RWPE2 (cell line): ENCODE results near the gene NOL4L.

Experiments used
- ATAC-seq: fragments of 200-7000 bp; cut with Tn5 transposase; 3 replicates; pipeline ENCODE4 v1.9.1; 2021; ENCODE audit warnings: low read depth
- DNase-seq: peaks from one replicate; pipeline ENCODE4 v3.0.0-alpha.2; 2020; ENCODE audit warnings: low spot score
- H3K27ac ChIP-seq: fragments of 450-650 bp; 2 replicates; pipeline ENCODE4 v1.5.1; 2017; ENCODE audit warnings: mild to moderate bottlenecking; ENCODE audit not compliant: poor library complexity, severe bottlenecking
- H3K27me3 ChIP-seq: fragments of 250-450 bp; sonication (Bioruptor Pico); 2 replicates; pipeline ENCODE4 v1.5.1; 2021; ENCODE audit warnings: mild to moderate bottlenecking, moderate library complexity; ENCODE audit not compliant: insufficient read depth, poor library complexity, severe bottlenecking
- H3K36me3 ChIP-seq: fragments of 250-450 bp; sonication (Bioruptor Pico); 2 replicates; pipeline ENCODE4 v1.5.1; 2020; ENCODE audit warnings: low read depth, mild to moderate bottlenecking, moderate library complexity
- H3K4me1 ChIP-seq: fragments of 250-450 bp; sonication (Bioruptor Pico); 2 replicates; pipeline ENCODE4 v1.5.1; 2021; ENCODE audit warnings: mild to moderate bottlenecking, moderate library complexity; ENCODE audit not compliant: insufficient read depth, poor library complexity, severe bottlenecking
- H3K4me3 ChIP-seq: fragments of 250-450 bp; sonication (Bioruptor Pico); 2 replicates; pipeline ENCODE4 v1.5.1; 2021; ENCODE audit warnings: mild to moderate bottlenecking, moderate library complexity; ENCODE audit not compliant: severe bottlenecking
- H3K9me3 ChIP-seq: fragments of 250-450 bp; sonication (Bioruptor Pico); 2 replicates; pipeline ENCODE4 v1.5.1; 2021; ENCODE audit warnings: mild to moderate bottlenecking, moderate library complexity; ENCODE audit not compliant: severe bottlenecking
- TF ChIP-seq, protein P1 (sequence below): fragments of 450-650 bp; IDR thresholded peaks from one replicate; pipeline ENCODE4 v1.5.1; 2017; ENCODE audit warnings: mild to moderate bottlenecking, moderate library complexity; ENCODE audit not compliant: poor library complexity, severe bottlenecking

Gene NOL4L

DNA sequence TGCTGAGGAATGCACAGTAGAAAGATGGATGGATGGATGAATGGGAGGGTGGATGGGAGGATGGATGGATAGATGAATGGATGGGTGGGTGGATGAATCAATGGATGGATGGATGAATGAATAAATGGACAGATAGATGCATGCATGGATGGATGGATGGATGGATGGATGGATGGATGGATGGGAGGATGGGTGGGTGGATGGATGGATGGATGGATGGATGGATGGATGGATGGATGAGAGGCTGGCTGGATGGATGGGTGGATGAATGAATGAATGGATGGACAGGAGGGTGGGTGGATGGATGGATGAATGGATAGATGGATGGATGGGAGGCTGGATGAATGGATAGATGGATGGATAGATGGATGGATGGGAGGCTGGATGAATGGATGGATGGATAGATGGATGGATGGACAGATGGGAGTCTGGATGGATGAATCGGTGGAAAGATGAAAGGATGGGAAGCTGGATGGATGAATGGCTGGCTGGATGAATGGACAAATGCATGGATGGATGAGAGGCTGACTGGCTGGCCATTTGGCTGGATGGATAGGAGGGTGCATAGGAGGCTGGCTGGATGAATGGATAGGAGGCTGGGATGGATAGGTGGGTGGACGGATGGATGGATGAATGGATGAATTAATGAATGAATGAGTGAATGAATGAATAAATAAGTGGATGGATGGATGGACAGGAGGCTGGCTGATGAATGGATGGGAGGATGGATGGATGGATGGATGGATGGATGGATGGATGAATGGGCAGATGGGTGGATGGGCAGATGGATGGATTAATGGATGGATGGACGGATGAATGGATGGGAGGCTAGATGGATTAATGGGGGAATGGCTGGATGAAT is 28.3 kb upstream of the NOL4L start:
- H3K4me3 ChIP-seq, result no peak overlapping the region
- H3K36me3 ChIP-seq, result no peaks in the 10 kb centered on the region
- no peaks in the 10 kb centered on the region for H3K9me3 ChIP-seq
- DNase-seq (no peak), ATAC-seq (no peak)
- no peaks in the 10 kb centered on the region for H3K4me1 ChIP-seq
- H3K27me3 ChIP-seq, result no peaks in the 10 kb centered on the region
- no peak overlapping the region for H3K27ac ChIP-seq
- TF ChIP-seq, protein P1, sequence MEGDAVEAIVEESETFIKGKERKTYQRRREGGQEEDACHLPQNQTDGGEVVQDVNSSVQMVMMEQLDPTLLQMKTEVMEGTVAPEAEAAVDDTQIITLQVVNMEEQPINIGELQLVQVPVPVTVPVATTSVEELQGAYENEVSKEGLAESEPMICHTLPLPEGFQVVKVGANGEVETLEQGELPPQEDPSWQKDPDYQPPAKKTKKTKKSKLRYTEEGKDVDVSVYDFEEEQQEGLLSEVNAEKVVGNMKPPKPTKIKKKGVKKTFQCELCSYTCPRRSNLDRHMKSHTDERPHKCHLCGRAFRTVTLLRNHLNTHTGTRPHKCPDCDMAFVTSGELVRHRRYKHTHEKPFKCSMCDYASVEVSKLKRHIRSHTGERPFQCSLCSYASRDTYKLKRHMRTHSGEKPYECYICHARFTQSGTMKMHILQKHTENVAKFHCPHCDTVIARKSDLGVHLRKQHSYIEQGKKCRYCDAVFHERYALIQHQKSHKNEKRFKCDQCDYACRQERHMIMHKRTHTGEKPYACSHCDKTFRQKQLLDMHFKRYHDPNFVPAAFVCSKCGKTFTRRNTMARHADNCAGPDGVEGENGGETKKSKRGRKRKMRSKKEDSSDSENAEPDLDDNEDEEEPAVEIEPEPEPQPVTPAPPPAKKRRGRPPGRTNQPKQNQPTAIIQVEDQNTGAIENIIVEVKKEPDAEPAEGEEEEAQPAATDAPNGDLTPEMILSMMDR, result no peak

DNA sequence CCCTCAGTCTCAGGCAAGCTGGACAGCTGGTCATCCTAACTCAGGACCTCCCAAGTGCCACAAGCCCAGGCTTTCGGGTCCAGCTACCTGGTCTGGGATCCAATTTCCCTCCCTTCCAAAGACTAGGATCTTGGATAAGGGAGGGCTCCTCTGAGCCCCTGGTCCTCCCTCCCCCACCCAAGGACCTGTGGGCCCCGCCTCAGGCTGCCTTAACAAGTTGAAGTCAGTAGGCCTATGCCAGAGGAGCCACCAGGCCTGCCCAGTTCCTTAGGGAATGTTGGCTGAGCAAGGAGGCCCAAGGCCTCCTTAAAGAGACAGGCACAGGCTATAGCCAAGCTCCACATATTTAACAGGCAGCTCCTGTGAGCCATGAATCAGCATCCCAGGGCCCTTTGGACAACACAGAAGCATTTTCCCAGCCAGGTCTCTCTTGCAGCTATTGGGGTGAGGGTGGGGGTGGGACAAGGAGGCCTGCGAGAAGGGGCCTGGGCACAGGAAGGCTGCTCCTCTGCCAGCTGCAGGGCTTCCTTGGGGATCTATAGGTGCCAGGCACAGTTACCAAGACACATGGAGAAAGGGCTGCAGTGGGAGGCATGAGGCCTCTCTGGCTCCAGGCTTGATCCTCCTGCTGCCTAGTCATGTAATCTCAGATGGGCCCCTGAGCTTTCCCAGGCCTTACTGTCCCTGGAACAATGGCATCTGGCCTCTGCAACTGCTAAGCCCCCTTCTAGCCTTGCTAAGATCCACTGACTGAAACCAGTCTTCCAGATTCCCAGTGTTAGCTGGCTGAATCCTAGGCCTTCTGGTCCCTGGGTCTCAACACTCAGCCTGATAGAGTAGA is 27.4 kb upstream of the NOL4L start:
- Histone ChIP-seq H3K36me3 (no peaks in the 10 kb centered on the region), H3K27me3 (no peaks in the 10 kb centered on the region), H3K4me3 (no peak overlapping the region), H3K4me1 (no peaks in the 10 kb centered on the region), H3K27ac (no peak overlapping the region), H3K9me3 (no peaks in the 10 kb centered on the region)
- TF ChIP-seq, protein P1, result no peak
- DNase-seq, result no peak
- no peak for ATAC-seq

- TF ChIP-seq, protein P1, result no peak
- Histone ChIP-seq H3K36me3 (no peaks in the 10 kb centered on the region), H3K27ac (no peak overlapping the region), H3K27me3 (no peaks in the 10 kb centered on the region), H3K4me1 (no peaks in the 10 kb centered on the region), H3K4me3 (no peak overlapping the region), H3K9me3 (no peaks in the 10 kb centered on the region)
- DNase-seq, result no peak
- ATAC-seq, result no peak
Measured at GRCh38 chr20:32611868-32612267, 26.7 kb upstream of the NOL4L start.

DNA sequence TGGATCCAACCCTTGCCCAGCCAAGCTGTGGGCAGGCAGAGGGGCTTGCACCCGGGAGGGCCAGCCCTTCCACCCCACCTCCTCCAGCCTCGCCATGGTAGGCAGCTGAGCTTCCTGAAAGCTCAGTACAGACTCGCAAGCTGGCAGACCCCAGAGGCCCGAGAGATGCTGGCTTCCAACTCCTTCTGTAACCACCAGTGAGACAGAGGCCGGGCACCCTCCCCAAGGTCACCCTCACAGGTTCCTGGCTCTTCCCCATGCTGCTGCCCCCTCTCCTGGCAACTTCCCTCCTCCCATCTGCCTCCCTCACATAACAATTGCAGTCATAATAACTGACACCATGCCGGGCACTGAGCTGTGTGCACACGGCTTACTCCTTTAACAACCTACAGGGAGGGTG is 26.2 kb upstream of the NOL4L start:
- no peaks in the 10 kb centered on the region for H3K9me3 ChIP-seq
- H3K36me3 ChIP-seq, result no peaks in the 10 kb centered on the region
- H3K4me3 ChIP-seq, result no peak overlapping the region
- DNase-seq, result peak; percentile 84
- peaks cover under 1% of the 10 kb centered on the region for H3K27me3 ChIP-seq
- ATAC-seq, result no peak
- H3K27ac ChIP-seq, result no peak overlapping the region
- no peaks in the 10 kb centered on the region for H3K4me1 ChIP-seq
- TF ChIP-seq, protein P1, result no peak
